K562 (cell line): ENCODE data around the gene SPATA21. TPM values are rescaled to one million over a fixed set of nuclear protein-coding genes. Genes with fewer than 3 reads are reported as not detected.

ENCODE experiments used
- CC2D1A ChIP-seq: fragments of 450-650 bp; IDR thresholded peaks from 2 replicates; pipeline ENCODE4 v1.6.1; 2017; ENCODE audit warnings: mild to moderate bottlenecking
- CREB3 ChIP-seq: fragments of 450-650 bp; conservative IDR thresholded peaks from 2 replicates; pipeline ENCODE4 v1.6.1; 2016; ENCODE audit warnings: missing genetic modification characterization, low read depth, mild to moderate bottlenecking, missing compliant biosample characterization, moderate library complexity
- FOS ChIP-seq: IDR thresholded peaks from 3 replicates; pipeline ENCODE4 v1.6.1; 2011; ENCODE audit not compliant: insufficient read length; ENCODE audit errors: extremely low read depth
- FOXP1 ChIP-seq: sonication (generic); formaldehyde crosslinking; IDR thresholded peaks from 2 replicates; pipeline ENCODE4 v1.8.0; 2022; ENCODE audit warnings: mild to moderate bottlenecking, missing genetic modification reagents
- GATA2 ChIP-seq: sonication (generic); formaldehyde crosslinking; IDR thresholded peaks from 2 replicates; pipeline ENCODE4 v1.4.0; 2020; ENCODE audit warnings: mild to moderate bottlenecking, missing genetic modification reagents
- LEF1 ChIP-seq: fragments of 450-650 bp; IDR thresholded peaks from 2 replicates; pipeline ENCODE4 v1.6.1; 2016; ENCODE audit warnings: mild to moderate bottlenecking
- MNT ChIP-seq, 2 experiments: fragments of 450-650 bp; conservative IDR thresholded peaks; 2 replicates each; pipeline ENCODE4 v1.6.1; 2017; ENCODE audit warnings: mild to moderate bottlenecking in 2 of 2, moderate library complexity in 2 of 2
- MXI1 ChIP-seq: IDR thresholded peaks from 2 replicates; pipeline ENCODE4 v1.6.1; 2011; ENCODE audit warnings: low read depth, mild to moderate bottlenecking, improper control_type of control experiment, low read length
- NFYB ChIP-seq: IDR thresholded peaks from 2 replicates; pipeline ENCODE4 v1.6.1; 2011; ENCODE audit warnings: mild to moderate bottlenecking, moderate library complexity; ENCODE audit not compliant: insufficient read length; ENCODE audit errors: extremely low read depth
- NR2C2 ChIP-seq, 2 experiments: fragments of 200-800 bp in 1 of 2; sonication (Bioruptor generic) in 1 of 2; sonication (generic) in 1 of 2; formaldehyde crosslinking in 1 of 2; IDR thresholded peaks; 2 replicates each; pipeline versions ENCODE4 v1.6.1 to v1.8.0; 2016 to 2022; ENCODE audit warnings: mild to moderate bottlenecking in 1 of 2, missing compliant biosample characterization in 1 of 2, missing genetic modification characterization in 1 of 2, missing genetic modification reagents in 1 of 2
- RBM15 ChIP-seq: fragments of 200-400 bp; formaldehyde crosslinking; IDR thresholded peaks from 2 replicates; pipeline ENCODE4 v1.6.1; 2018; ENCODE audit warnings: mild to moderate bottlenecking, low read length, moderate library complexity; ENCODE audit not compliant: insufficient read depth
- SNRNP70 ChIP-seq: fragments of 200-400 bp; formaldehyde crosslinking; optimal IDR thresholded peaks from 2 replicates; pipeline ENCODE3; 2017; ENCODE audit warnings: low read depth, low read length
- SPI1 ChIP-seq: IDR thresholded peaks from 2 replicates; pipeline ENCODE4 v1.6.1; 2011; ENCODE audit warnings: low read depth, low read length, control low read depth, borderline replicate concordance
- TCF7 ChIP-seq: sonication (generic); IDR thresholded peaks from 2 replicates; pipeline ENCODE4 v1.6.1; 2016; ENCODE audit warnings: antibody characterized with exemption, borderline replicate concordance
- TRIM25 ChIP-seq: fragments of 450-650 bp; IDR thresholded peaks from 2 replicates; pipeline ENCODE4 v1.7.0; 2016; ENCODE audit warnings: borderline replicate concordance
- TSC22D4 ChIP-seq: fragments of 450-650 bp; IDR thresholded peaks from 2 replicates; pipeline ENCODE4 v1.6.1; 2016; ENCODE audit warnings: missing genetic modification characterization, missing biosample characterization, control low read depth
- WHSC1 ChIP-seq: IDR thresholded peaks from one replicate; pipeline ENCODE4 v1.6.1; 2012; ENCODE audit warnings: low read length, control low read depth, inconsistent platforms
- ZNF280A ChIP-seq: fragments of 450-650 bp; IDR thresholded peaks from 2 replicates; pipeline ENCODE4 v1.6.1; 2018; ENCODE audit warnings: mild to moderate bottlenecking, low read depth; ENCODE audit not compliant: partially characterized antibody
- ZNF395 ChIP-seq: fragments of 200-800 bp; sonication (Bioruptor generic); IDR thresholded peaks from 2 replicates; pipeline ENCODE4 v1.6.1; 2017; ENCODE audit warnings: missing genetic modification characterization, missing compliant biosample characterization
- ZNF41 ChIP-seq: fragments of 250-450 bp; sonication (Bioruptor Pico); conservative IDR thresholded peaks from 2 replicates; pipeline ENCODE4 v1.4.0; 2020; ENCODE audit warnings: mild to moderate bottlenecking
- polyA plus RNA-seq, 8 experiments: library from polyadenylated mRNA; depleted of rRNA in 4 of 8; stranded (reverse) in 5 of 8; unstranded in 3 of 8; fragments of >200 nt; fragmentation: Nextera tagmentation in 2 of 8; fragmentation: Illumina TruSeq in 1 of 8; extraction: Ambion mirVana in 2 of 8; extraction: Trizol in 1 of 8; gene quantifications; 2 replicates each; pipeline versions ENCODE4 v1.2.1 to v1.2.3, GENCODE V29; 2011 to 2014; ENCODE audit warnings: inconsistent platforms in 1 of 8, missing spikeins in 1 of 8
- total RNA-seq, 7 experiments: library from RNA; depleted of rRNA in 6 of 7; stranded (reverse); fragments of >200 nt in 6 of 7; fragmentation: Illumina TruSeq in 2 of 7; extraction: Trizol in 2 of 7; gene quantifications; 2 replicates each; pipeline versions ENCODE4 v1.2.1 to v1.2.3, GENCODE V29; 2011 to 2021; ENCODE audit warnings: low replicate concordance in 1 of 7

SPATA21 gene
- total and polyA plus RNA-seq, 9 of the 15 experiments (the other 6 are each of a cell fraction or from before 2014, with no cell fraction given) = 0.10 to 0.36 (median 0.13) TPM; not detected in 3

GRCh38 chr1:16367258-16367967 is 69.8 kb downstream of the SPATA21 start (continued):
- no peak for TF ChIP-seq NR2C2 (CRISPR knock-in tag; IDR thresholded peaks at IDR 0.05)
- peak; percentile 81; the same call in 1 of the 2 replicates for TF ChIP-seq NR2C2 (tag; IDR thresholded peaks at IDR 0.05)
- TF ChIP-seq TSC22D4 (tag) = no peak
- TF ChIP-seq CC2D1A = peak; percentile 41; the same call in 1 of the 2 replicates
- no peak for TF ChIP-seq RBM15
- no peak; the same call in 1 of the 2 replicates for TF ChIP-seq ZNF395 (CRISPR knock-in tag)
- no peak for TF ChIP-seq ZNF280A
- TF ChIP-seq CREB3 = no peak
- TF ChIP-seq ZNF41 (CRISPR knock-in tag) = 0 out of 2 replicates have a peak, but pooled peaks have one; percentile 47
- no peak for TF ChIP-seq GATA2 (CRISPR knock-in tag)
- TF ChIP-seq LEF1 = peak; percentile 26; the same call in 1 of the 2 replicates
- no peak for TF ChIP-seq WHSC1
- TF ChIP-seq MNT (conservative IDR thresholded peaks at IDR 0.05) = peak; percentile 80 to 92; a peak in 3 of 4 replicates
- TF ChIP-seq TRIM25 = no peak
- no peak for TF ChIP-seq SPI1
- TF ChIP-seq FOXP1 (CRISPR knock-in tag) = no peak
- TF ChIP-seq NFYB = no peak
- no peak for TF ChIP-seq SNRNP70
- no peak for TF ChIP-seq FOS
- TF ChIP-seq MXI1 = peak; percentile 68
- no peak for TF ChIP-seq TCF7
